Uterus (tissue), 4 donors: ENCODE measurements around the gene FRMPD2. TPM values are rescaled to one million over a fixed set of nuclear protein-coding genes. Genes with fewer than 3 reads are reported as not detected.

Experiments
- DNase-seq, 2 donors: peaks; one replicate each; pipeline ENCODE4 v3.0.0-alpha.2; 2019 to 2020
- H3K27ac ChIP-seq, 2 donors: fragments of 200-600 bp; sonication (generic); 1 replicate in 1 of 2; 2 replicates in 1 of 2; pipeline ENCODE4 v1.5.1; 2016 to 2018
- H3K27me3 ChIP-seq, 2 donors: fragments of 200-600 bp; sonication (generic); one replicate each; pipeline ENCODE4 v1.5.1; 2018 to 2019; ENCODE audit warnings: control low read depth in 1 of 2
- H3K36me3 ChIP-seq, 2 donors: fragments of 200-600 bp; sonication (generic); one replicate each; pipeline ENCODE4 v1.5.1; 2019; ENCODE audit warnings: control low read depth in 1 of 2
- H3K4me1 ChIP-seq, 2 donors: fragments of 200-600 bp; sonication (generic); one replicate each; pipeline ENCODE4 v1.5.1; 2018 to 2019; ENCODE audit warnings: control low read depth in 1 of 2
- H3K4me3 ChIP-seq, 2 donors: fragments of 200-600 bp; sonication (generic); 1 replicate in 1 of 2; 2 replicates in 1 of 2; pipeline ENCODE4 v1.5.1; 2018 to 2019; ENCODE audit warnings: mild to moderate bottlenecking in 1 of 2
- H3K9me3 ChIP-seq, 2 donors: fragments of 200-600 bp; sonication (generic); one replicate each; pipeline ENCODE4 v1.5.1; 2019; ENCODE audit warnings: control low read depth in 1 of 2
- POLR2A ChIP-seq, 2 donors: fragments of 450-650 bp; IDR thresholded peaks; one replicate each; pipeline ENCODE4 v1.6.1; 2016; ENCODE audit warnings: antibody characterized with exemption in 2 of 2, mild to moderate bottlenecking in 1 of 2, moderate library complexity in 1 of 2
- intact Hi-C: fragments of 100-400 bp; cut with DNase I; formaldehyde crosslinking; loops from one replicate; pipeline ENCODE4 v1.15.1; 2023; ENCODE audit warnings: low total_unique reads
- total RNA-seq, 4 donors: library from RNA; depleted of rRNA in 3 of 4; stranded (reverse); fragments of >200 nt in 3 of 4; gene quantifications; one replicate each; pipeline versions ENCODE4 v1.1.0 to v1.2.4, GENCODE V29; 2014 to 2023
- TF ChIP-seq, protein P1 (sequence below), 4 experiments: fragments of 200-600 bp in 2 of 4; fragments of 450-650 bp in 2 of 4; sonication (generic) in 2 of 4; IDR thresholded peaks; one replicate each; pipeline ENCODE4 v1.5.1; 2016 to 2019; ENCODE audit warnings: antibody characterized with exemption in 4 of 4, mild to moderate bottlenecking in 2 of 4, moderate library complexity in 1 of 4
- donor health status: DM: yes; HTN: yes; CAD: no.

Gene FRMPD2
- total RNA-seq, 4 donors from 2014 or later: 0.21 to 2.5 (median 0.26) TPM; not detected in 1

- Histone ChIP-seq H3K9me3 (no peaks in the 10 kb centered on the region), H3K27me3 (no peaks in the 10 kb centered on the region), H3K4me1 (no peaks in the 10 kb centered on the region), H3K36me3 (no peaks in the 10 kb centered on the region), H3K4me3 (no peak overlapping the region), H3K27ac (no peak overlapping the region)
- no peak for DNase-seq
- TF ChIP-seq, protein P1, sequence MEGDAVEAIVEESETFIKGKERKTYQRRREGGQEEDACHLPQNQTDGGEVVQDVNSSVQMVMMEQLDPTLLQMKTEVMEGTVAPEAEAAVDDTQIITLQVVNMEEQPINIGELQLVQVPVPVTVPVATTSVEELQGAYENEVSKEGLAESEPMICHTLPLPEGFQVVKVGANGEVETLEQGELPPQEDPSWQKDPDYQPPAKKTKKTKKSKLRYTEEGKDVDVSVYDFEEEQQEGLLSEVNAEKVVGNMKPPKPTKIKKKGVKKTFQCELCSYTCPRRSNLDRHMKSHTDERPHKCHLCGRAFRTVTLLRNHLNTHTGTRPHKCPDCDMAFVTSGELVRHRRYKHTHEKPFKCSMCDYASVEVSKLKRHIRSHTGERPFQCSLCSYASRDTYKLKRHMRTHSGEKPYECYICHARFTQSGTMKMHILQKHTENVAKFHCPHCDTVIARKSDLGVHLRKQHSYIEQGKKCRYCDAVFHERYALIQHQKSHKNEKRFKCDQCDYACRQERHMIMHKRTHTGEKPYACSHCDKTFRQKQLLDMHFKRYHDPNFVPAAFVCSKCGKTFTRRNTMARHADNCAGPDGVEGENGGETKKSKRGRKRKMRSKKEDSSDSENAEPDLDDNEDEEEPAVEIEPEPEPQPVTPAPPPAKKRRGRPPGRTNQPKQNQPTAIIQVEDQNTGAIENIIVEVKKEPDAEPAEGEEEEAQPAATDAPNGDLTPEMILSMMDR (IDR thresholded peaks at IDR 0.05): no peak
- no peak for TF ChIP-seq POLR2A (IDR thresholded peaks at IDR 0.05)
- intact Hi-C loops: no loop called here
Measured at GRCh38 chr10:48302515-48303476, 28.3 kb upstream of the FRMPD2 start.

GRCh38 chr10:48300556-48300955, 26.1 kb upstream of the FRMPD2 start:
- no peak for DNase-seq
- intact Hi-C loops: no loop called here
- no peaks in the 10 kb centered on the region for H3K27me3 ChIP-seq
- H3K9me3 ChIP-seq: no peaks in the 10 kb centered on the region
- H3K4me3 ChIP-seq: no peak overlapping the region
- no peaks in the 10 kb centered on the region for H3K4me1 ChIP-seq
- no peak for TF ChIP-seq POLR2A (IDR thresholded peaks at IDR 0.05)
- TF ChIP-seq, protein P1 (IDR thresholded peaks at IDR 0.05): no peak
- no peak overlapping the region for H3K27ac ChIP-seq
- no peaks in the 10 kb centered on the region for H3K36me3 ChIP-seq

- Histone ChIP-seq H3K27ac (no peak overlapping the region), H3K36me3 (no peaks in the 10 kb centered on the region), H3K4me3 (no peak overlapping the region), H3K9me3 (no peaks in the 10 kb centered on the region), H3K27me3 (no peaks in the 10 kb centered on the region), H3K4me1 (no peaks in the 10 kb centered on the region)
- no peak for TF ChIP-seq POLR2A (IDR thresholded peaks at IDR 0.05)
- TF ChIP-seq, protein P1 (IDR thresholded peaks at IDR 0.05): no peak
- DNase-seq: no peak
- intact Hi-C loops: no loop called here
Measured at GRCh38 chr10:48299692-48300091, 25.2 kb upstream of the FRMPD2 start.

- intact Hi-C loops: no loop called here
- no peak for DNase-seq
- TF ChIP-seq, protein P1 (IDR thresholded peaks at IDR 0.05): no peak
- no peak for TF ChIP-seq POLR2A (IDR thresholded peaks at IDR 0.05)
- Histone ChIP-seq H3K9me3 (no peaks in the 10 kb centered on the region), H3K36me3 (no peaks in the 10 kb centered on the region), H3K27me3 (no peaks in the 10 kb centered on the region), H3K4me3 (no peak overlapping the region), H3K4me1 (no peaks in the 10 kb centered on the region), H3K27ac (no peak overlapping the region)
Measured at GRCh38 chr10:48299066-48299465, 24.6 kb upstream of the FRMPD2 start.

GRCh38 chr10:48296576-48297098, 22.1 kb upstream of the FRMPD2 start:
- Histone ChIP-seq H3K4me3 (no peak overlapping the region), H3K9me3 (no peaks in the 10 kb centered on the region), H3K4me1 (no peaks in the 10 kb centered on the region), H3K27ac (no peak overlapping the region), H3K27me3 (no peaks in the 10 kb centered on the region), H3K36me3 (no peaks in the 10 kb centered on the region)
- DNase-seq: no peak
- TF ChIP-seq, protein P1 (IDR thresholded peaks at IDR 0.05): no peak
- no peak for TF ChIP-seq POLR2A (IDR thresholded peaks at IDR 0.05)
- intact Hi-C loops: no loop called here
